A172 (cell line): Measurements from ENCODE around the gene ZCCHC7. TPM values are rescaled to one million over a fixed set of nuclear protein-coding genes. Genes with fewer than 3 reads are reported as not detected.
"Not testable (repeated sequence)": the region's sequence is repeated elsewhere in the genome, so short reads cannot be mapped to it uniquely, and the experiment has no call there.

Source experiments
- DNase-seq: peaks from one replicate; pipeline ENCODE4 v3.0.0-alpha.2; 2015; ENCODE audit warnings: low spot score
- total RNA-seq: library from RNA; depleted of rRNA; stranded (reverse); fragments of >200 nt; shearing (Covaris generic); gene quantifications from 2 replicates; pipeline ENCODE4 v1.2.3, GENCODE V29; 2014

ZCCHC7 gene
- total RNA-seq, 1 experiment from 2014 or later, result 9.4 TPM

- DNase-seq, result no peak
These were observed 53.9 kb downstream of the ZCCHC7 start for GRCh38 chr9:37174247-37174646.

- no peak for DNase-seq
These were observed 58.4 kb downstream of the ZCCHC7 start for GRCh38 chr9:37178742-37179141.

- DNase-seq, result no peak
These were observed 59.2 kb downstream of the ZCCHC7 start for GRCh38 chr9:37179576-37179975.

GRCh38 chr9:37180138-37180537, 59.8 kb downstream of the ZCCHC7 start:
- no peak for DNase-seq

- no peak for DNase-seq
These were observed 62.3 kb downstream of the ZCCHC7 start for GRCh38 chr9:37182718-37183117.

- no peak for DNase-seq
These were observed 64.8 kb downstream of the ZCCHC7 start for GRCh38 chr9:37184905-37185867.

- no peak for DNase-seq
These were observed 66.9 kb downstream of the ZCCHC7 start for GRCh38 chr9:37187292-37187691.

GRCh38 chr9:37187713-37188439, 67.5 kb downstream of the ZCCHC7 start:
- peak; percentile 22 for DNase-seq

- DNase-seq, result not testable (repeated sequence)
These were observed 70.4 kb downstream of the ZCCHC7 start for GRCh38 chr9:37190739-37191138.

GRCh38 chr9:37191403-37192089, 71.2 kb downstream of the ZCCHC7 start:
- DNase-seq, result no peak

- DNase-seq, result no peak
These were observed 72.4 kb downstream of the ZCCHC7 start for GRCh38 chr9:37192803-37193202.

GRCh38 chr9:37197158-37198038, 77.0 kb downstream of the ZCCHC7 start:
- no peak for DNase-seq

- no peak for DNase-seq
These were observed 77.8 kb downstream of the ZCCHC7 start for GRCh38 chr9:37198039-37198729.

GRCh38 chr9:37198831-37199230, 78.5 kb downstream of the ZCCHC7 start:
- no peak for DNase-seq

GRCh38 chr9:37200433-37201005, 80.1 kb downstream of the ZCCHC7 start:
- DNase-seq, result peak; percentile 49

GRCh38 chr9:37201581-37201980, 81.2 kb downstream of the ZCCHC7 start:
- DNase-seq, result no peak

- no peak for DNase-seq
These were observed 81.7 kb downstream of the ZCCHC7 start for GRCh38 chr9:37202091-37202490.

GRCh38 chr9:37203456-37203855, 83.1 kb downstream of the ZCCHC7 start:
- not testable (repeated sequence) for DNase-seq

- no peak for DNase-seq
These were observed 85.8 kb downstream of the ZCCHC7 start for GRCh38 chr9:37206121-37206620.
